Calu3 (cell line): ENCODE measurements around the gene ANKRD36B. TPM values are rescaled to one million over a fixed set of nuclear protein-coding genes. Genes with fewer than 3 reads are reported as not detected.
"Not testable (repeated sequence)": the region's sequence is repeated elsewhere in the genome, so short reads cannot be mapped to it uniquely, and the experiment has no call there.

Source experiments
- Bru-seq: library from RNA; stranded (reverse); fragments of 400-500 nt; gene quantifications from one replicate; lab custom pipeline; 2021; lab: Mats Ljungman, UMichigan
- BruChase-seq, 2 experiments: library from RNA; stranded (reverse); fragments of 400-500 nt; gene quantifications; one replicate each; lab custom pipeline; 2021; lab: Mats Ljungman, UMichigan
- BruUV-seq: library from RNA; stranded (reverse); fragments of 400-500 nt; replicated peaks from 2 replicates; lab custom pipeline; 2021; lab: Mats Ljungman, UMichigan
- CTCF ChIA-PET: fragments of 300-600 bp; sonication (Branson Sonifier 250); formaldehyde crosslinking; loops from one replicate; lab custom pipeline; 2022; ENCODE audit warnings: antibody characterized with exemption; lab: Charles Lee
- DNase-seq: peaks from one replicate; pipeline ENCODE4 v3.0.0; 2022
- H3K27ac Mint-ChIP-seq: one replicate; pipeline ENCODE4 v1.8.0; 2022; ENCODE audit warnings: mixed read lengths; ENCODE audit not compliant: unreplicated experiment
- H3K27me3 Mint-ChIP-seq: one replicate; pipeline ENCODE4 v1.8.0; 2022; ENCODE audit warnings: mixed read lengths; ENCODE audit not compliant: unreplicated experiment
- H3K36me3 Mint-ChIP-seq: one replicate; pipeline ENCODE4 v1.8.0; 2022; ENCODE audit warnings: mild to moderate bottlenecking, moderate library complexity, mixed read lengths; ENCODE audit not compliant: insufficient read depth, unreplicated experiment
- H3K4me1 Mint-ChIP-seq: one replicate; pipeline ENCODE4 v1.8.0; 2022; ENCODE audit warnings: mild to moderate bottlenecking, low read depth, mixed read lengths; ENCODE audit not compliant: unreplicated experiment
- H3K4me3 Mint-ChIP-seq: one replicate; pipeline ENCODE4 v1.8.0; 2022; ENCODE audit warnings: mild to moderate bottlenecking, low read depth, moderate library complexity, mixed read lengths; ENCODE audit not compliant: unreplicated experiment
- H3K9me3 Mint-ChIP-seq: one replicate; pipeline ENCODE4 v1.8.0; 2022; ENCODE audit warnings: low read depth, mixed read lengths; ENCODE audit not compliant: unreplicated experiment
- intact Hi-C: fragments of 100-400 bp; cut with micrococcal nuclease; formaldehyde crosslinking; loops from one replicate; pipeline ENCODE4 v1.10.0; 2022; ENCODE audit not compliant: unreplicated experiment
- long read RNA-seq: library from polyadenylated mRNA; stranded (forward); transcript quantifications from one replicate; pipeline ENCODE4 v2.0.0, GENCODE V29; 2022
- total RNA-seq: library from RNA; stranded (reverse); gene quantifications from 2 replicates; pipeline ENCODE4 v1.2.3, GENCODE V29; 2022

The ANKRD36B gene
- 19.4 and 19.7 TPM in 2 replicates for total RNA-seq
- Bru-seq, nascent RNA, result percentile 55 among the genes with signal in this experiment
- BruChase-seq, experiment 1, labeled RNA remaining after a 6-hour chase, result percentile 45 among the genes with signal in this experiment
- percentile 44 among the genes with signal in this experiment for BruChase-seq, experiment 2, labeled RNA remaining after a 2-hour chase
- long read RNA-seq, partial matches to known transcripts, result 1 of 3 reads
- long read RNA-seq, other reads (novel, unspliced or antisense), result 2 of 3 reads

DNA sequence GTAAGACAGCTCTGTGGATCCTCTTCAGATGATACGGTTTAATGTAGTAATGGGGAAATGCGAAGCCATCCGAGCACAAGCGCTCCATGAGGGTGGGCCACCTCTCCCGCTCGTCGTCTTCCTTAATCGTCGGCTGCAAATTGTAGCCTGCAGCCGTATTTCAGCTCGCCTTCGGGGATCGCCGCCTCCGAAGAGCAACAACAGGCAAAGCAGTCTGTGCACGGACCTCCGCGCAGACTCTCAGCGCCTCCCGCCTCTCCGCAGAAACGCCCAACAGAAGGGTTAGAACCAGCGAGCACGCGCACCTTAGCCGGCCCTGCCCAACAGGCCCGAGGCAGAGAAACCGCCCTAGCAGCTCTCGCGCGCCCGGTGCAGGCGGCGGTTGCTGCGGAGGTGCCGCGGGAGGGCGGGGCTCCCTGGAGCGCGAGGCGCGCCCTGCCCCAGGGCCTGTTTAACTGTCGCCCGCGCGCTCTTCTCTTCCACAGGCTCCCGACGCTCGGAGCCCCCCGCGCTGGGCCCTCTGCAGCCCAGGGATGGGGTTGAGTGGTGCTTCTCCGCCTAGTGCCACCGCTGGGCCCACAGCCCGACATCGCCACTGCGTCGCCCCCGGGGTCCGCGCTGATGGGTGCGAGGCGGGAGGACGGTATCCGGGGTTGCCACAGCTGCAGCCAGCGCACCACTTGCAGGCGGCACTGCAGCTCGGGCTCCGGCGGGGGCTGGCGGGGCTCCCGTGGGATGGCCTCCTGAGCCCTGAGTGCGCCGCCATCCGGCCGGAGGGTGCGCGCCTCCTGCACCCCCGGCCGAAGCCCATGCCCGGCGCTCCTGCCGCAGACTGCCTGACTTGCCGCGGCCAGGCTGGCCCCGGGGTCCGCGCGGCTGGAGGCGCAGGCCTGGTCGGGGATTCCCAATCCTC is at the start of gene ANKRD36B:
Gene ANKRD36B (minus strand): TSS at position 280 of the 913 bp plus-strand sequence. CDS start 192 bp downstream, at position 88.
- intact Hi-C loops, result loop anchor here (1.0 kb wide), 1 partner anchor 107 kb away; no protein-coding TSS in a partner anchor
- not testable (repeated sequence) for H3K4me1 Mint-ChIP-seq, H3K9me3 Mint-ChIP-seq, BruUV-seq
- Mint-ChIP-seq H3K4me3 (peak within 1 kb of the TSS; percentile 97), H3K27ac (peak within 1 kb of the TSS; percentile 93), H3K27me3 (peaks cover 30% of the 10 kb centered on the region), H3K36me3 (peaks cover 16% of the 10 kb centered on the region)
- CTCF ChIA-PET, result interaction anchor here (0.9 to 2.5 kb wide), 4 partner anchors 75 to 110 kb away, joined by 3 to 35 read pairs (median 10); partner anchors contain the start of gene ACTR1B
- DNase-seq, result peak; percentile 52

DNA sequence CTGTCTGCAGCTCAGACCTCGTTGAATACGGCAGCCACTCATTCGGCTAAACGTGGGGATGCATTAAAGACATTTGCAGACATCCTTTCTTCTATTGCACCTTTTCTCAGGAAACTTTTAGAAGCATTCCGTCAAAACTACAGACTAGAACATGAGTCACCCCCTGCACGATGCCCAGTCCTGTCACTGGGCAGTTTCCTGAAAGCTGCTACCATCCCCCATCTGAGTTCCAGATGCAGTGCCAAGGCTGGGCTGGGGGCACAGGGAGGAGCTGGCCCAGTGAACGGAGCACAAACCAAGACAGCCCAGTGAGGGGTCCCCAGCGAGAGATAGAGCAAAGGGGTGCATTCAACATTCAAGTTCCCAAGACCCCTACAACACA is 36.4 kb upstream of the ANKRD36B start:
- BruUV-seq, intact Hi-C loops, H3K4me3 Mint-ChIP-seq, DNase-seq, CTCF ChIA-PET, H3K9me3 Mint-ChIP-seq, H3K36me3 Mint-ChIP-seq, H3K4me1 Mint-ChIP-seq, H3K27ac Mint-ChIP-seq: not testable (repeated sequence)
- H3K27me3 Mint-ChIP-seq, result peaks cover 27% of the 10 kb centered on the region

DNA sequence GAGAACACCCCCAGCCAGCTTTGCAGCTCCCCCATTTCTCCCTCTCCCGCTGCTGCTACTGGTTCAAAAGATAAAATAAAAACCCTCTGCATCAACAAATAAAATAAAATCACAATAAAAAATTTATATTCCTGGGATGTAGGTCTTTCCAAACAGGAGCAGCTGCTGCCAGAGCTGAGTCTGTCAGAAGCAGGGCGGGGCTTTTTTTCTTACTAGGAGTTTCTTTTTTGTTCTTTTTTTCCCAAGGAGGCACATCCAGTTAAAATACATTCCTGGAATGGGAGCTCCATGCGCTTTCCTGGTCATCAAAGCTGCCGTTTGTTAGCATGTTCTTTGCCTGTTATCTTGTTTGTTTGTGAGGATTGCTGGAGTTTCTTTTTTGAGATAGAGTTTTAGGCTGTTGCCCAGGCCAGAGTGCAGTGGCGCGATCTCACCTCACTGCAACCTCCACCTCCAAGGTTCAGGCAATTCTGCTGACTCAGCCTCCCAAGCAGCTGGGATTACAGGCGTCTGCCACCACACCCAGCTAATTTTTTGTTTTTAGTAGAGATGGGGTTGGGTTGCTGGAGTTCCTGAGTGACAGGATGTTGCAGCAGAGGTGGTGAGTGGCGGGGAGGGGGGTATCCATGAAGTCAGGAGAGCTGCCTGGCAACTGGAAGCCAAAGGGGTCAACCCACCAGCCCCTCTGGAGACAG is 35.8 kb upstream of the ANKRD36B start:
- H3K4me1 Mint-ChIP-seq, DNase-seq, CTCF ChIA-PET, H3K4me3 Mint-ChIP-seq, H3K9me3 Mint-ChIP-seq, H3K36me3 Mint-ChIP-seq, BruUV-seq, H3K27ac Mint-ChIP-seq, intact Hi-C loops: not testable (repeated sequence)
- peaks cover 23% of the 10 kb centered on the region for H3K27me3 Mint-ChIP-seq

DNA sequence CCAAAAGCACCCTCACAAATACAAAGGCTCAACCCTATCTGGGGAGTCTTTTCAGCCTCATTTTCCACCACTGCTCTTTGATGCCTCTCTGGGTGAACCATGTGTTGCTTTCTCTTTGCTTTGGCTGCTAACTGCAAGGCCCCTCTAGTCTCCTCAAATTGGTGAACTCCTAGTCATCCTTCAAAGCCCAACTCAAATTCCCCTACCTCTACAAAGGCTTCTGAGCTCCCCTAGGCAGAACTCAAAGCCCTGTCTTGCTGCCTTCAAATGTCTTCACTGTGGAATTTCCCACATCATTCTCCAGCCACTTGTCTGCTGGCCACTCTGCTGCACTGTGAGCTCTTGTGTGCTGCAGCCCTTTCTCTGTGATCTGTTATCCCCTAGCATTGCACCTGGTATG is 33.3 kb upstream of the ANKRD36B start:
- H3K9me3 Mint-ChIP-seq, DNase-seq, CTCF ChIA-PET, BruUV-seq, H3K27ac Mint-ChIP-seq, H3K36me3 Mint-ChIP-seq, H3K4me3 Mint-ChIP-seq, H3K4me1 Mint-ChIP-seq, H3K27me3 Mint-ChIP-seq, intact Hi-C loops: not testable (repeated sequence)

DNA sequence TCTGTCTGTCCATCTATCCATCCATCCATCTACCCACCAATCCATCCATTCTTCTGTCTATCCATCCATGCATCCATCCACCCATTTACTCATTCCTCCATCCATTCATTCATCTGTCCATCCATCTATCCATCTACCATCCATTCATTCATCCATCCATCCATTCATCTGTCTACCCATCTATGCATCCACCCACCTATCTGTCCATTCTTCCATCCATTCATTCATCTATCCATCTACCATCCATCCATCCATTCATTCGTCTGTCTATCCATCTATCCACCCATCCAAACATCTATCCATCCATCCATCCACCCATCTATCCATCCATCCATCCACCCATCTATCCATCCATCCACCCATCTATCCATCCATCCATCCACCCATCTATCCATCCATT is 30.8 kb upstream of the ANKRD36B start:
- BruUV-seq, intact Hi-C loops, DNase-seq, CTCF ChIA-PET, H3K27ac Mint-ChIP-seq, H3K36me3 Mint-ChIP-seq, H3K27me3 Mint-ChIP-seq, H3K4me1 Mint-ChIP-seq, H3K4me3 Mint-ChIP-seq, H3K9me3 Mint-ChIP-seq: not testable (repeated sequence)

DNA sequence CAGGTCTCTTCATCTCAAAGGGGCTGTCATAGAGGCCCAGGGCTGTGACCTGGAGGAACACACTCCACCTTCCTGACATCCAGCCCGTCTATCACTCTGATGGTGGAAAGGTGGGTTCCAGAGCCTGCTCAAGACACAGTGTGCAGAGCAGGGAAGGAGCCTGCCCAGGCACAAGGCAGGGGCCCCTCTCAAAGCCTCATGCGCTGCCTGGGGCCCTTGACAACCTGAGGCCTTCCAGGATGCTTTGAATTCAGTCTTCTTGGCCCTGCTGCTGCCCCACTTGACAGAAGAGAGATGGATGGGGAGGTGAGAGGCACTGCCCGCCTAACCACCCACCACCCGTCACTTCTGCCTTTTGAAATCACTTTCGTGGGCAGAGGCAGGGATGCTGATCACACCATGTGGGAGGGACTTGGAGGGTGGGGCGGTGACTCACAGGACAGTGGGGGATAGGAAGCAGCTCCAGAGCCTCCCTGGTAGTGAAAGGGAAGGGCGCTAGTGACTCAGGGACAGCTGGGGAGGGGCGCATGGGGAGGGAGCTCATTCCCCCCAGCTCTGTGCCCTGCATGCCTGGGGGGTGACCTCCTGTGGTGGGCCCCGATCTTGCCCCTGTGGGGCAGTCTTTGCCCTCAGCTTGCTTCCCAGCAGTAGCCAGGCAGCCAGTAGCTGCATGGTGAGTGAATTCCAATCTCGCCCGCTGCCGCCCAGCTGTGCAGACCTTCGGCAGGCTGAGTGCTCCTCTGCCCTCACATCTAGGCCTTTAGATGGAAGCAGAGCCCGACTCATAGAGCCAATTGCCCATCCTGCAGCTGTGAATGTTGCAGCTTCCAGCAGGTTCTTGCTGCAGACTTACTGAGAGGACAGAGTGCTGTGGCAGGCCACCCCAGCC is 29.5 kb upstream of the ANKRD36B start:
- H3K27me3 Mint-ChIP-seq, H3K9me3 Mint-ChIP-seq, H3K4me3 Mint-ChIP-seq, CTCF ChIA-PET, H3K27ac Mint-ChIP-seq, H3K36me3 Mint-ChIP-seq, intact Hi-C loops, H3K4me1 Mint-ChIP-seq, DNase-seq, BruUV-seq: not testable (repeated sequence)
